Measurements from ENCODE around the gene CYP21A2. TPM values are rescaled to one million over a fixed set of nuclear protein-coding genes. Genes with fewer than 3 reads are reported as not detected.
"Not testable (repeated sequence)": the region's sequence is repeated elsewhere in the genome, so short reads cannot be mapped to it uniquely, and the experiment has no call there.

CYP21A2 gene
- total RNA-seq, 1 donor from 2014 or later = 0.38 TPM

- no peak overlapping the region for H3K4me3 Mint-ChIP-seq (ENCODE audit: low read depth)
- no peak for TF ChIP-seq CTCF (IDR thresholded peaks at IDR 0.05; ENCODE audit: unreplicated experiment)
Measured at GRCh38 chr6:32050562-32050961, 12.3 kb downstream of the CYP21A2 start.

GRCh38 chr6:32052626-32053025, 14.4 kb downstream of the CYP21A2 start:
- not testable (repeated sequence) for H3K36me3 Mint-ChIP-seq (ENCODE audit: insufficient read depth); DNase-seq (ENCODE audit: low spot score, unreplicated experiment); H3K4me1 Mint-ChIP-seq (ENCODE audit: low read depth); H3K4me3 Mint-ChIP-seq (ENCODE audit: low read depth); H3K9me3 Mint-ChIP-seq (ENCODE audit: low read depth)
- Mint-ChIP-seq H3K27me3 (peaks cover 12% of the 10 kb centered on the region), H3K27ac (peak overlapping the region; percentile 65)

More at GRCh38 chr6:32050562-32050961, 12.3 kb downstream of the CYP21A2 start:
- Mint-ChIP-seq H3K4me1 (ENCODE audit: low read depth) (no peaks in the 10 kb centered on the region), H3K27me3 (peaks cover 12% of the 10 kb centered on the region), H3K27ac (no peak overlapping the region), H3K9me3 (ENCODE audit: low read depth) (no peaks in the 10 kb centered on the region), H3K36me3 (ENCODE audit: insufficient read depth) (no peaks in the 10 kb centered on the region)
- DNase-seq (ENCODE audit: low spot score, unreplicated experiment) = no peak

- not testable (repeated sequence) for DNase-seq (ENCODE audit: low spot score, unreplicated experiment); H3K27ac Mint-ChIP-seq; H3K4me1 Mint-ChIP-seq (ENCODE audit: low read depth); H3K36me3 Mint-ChIP-seq (ENCODE audit: insufficient read depth); H3K4me3 Mint-ChIP-seq (ENCODE audit: low read depth); H3K9me3 Mint-ChIP-seq (ENCODE audit: low read depth)
- H3K27me3 Mint-ChIP-seq = peaks cover 12% of the 10 kb centered on the region
Measured at GRCh38 chr6:32053314-32053713, 15.1 kb downstream of the CYP21A2 start.

DNA sequence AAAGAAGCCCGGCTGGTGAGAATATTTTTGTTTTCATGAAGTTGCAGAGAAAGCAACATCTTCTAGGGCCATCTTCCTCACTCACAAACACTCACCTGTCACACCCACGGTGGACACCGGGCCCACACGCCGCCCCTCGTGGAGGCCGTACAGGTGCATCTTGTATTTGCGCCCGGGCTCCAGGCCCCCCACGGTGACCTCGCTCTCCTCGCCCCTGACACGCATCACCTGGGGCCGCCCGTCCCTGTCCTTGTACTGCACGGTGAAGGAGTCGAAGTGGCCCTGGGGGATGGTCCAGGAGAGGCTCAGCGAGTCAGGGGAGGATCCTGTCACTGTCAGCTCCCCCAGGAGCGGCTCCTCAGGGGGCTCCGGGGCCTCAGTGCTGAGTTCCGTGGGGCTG, 17.5 kb downstream of the CYP21A2 start:
- H3K36me3 Mint-ChIP-seq (ENCODE audit: insufficient read depth); DNase-seq (ENCODE audit: low spot score, unreplicated experiment); H3K27me3 Mint-ChIP-seq; H3K9me3 Mint-ChIP-seq (ENCODE audit: low read depth); H3K4me3 Mint-ChIP-seq (ENCODE audit: low read depth); H3K27ac Mint-ChIP-seq; H3K4me1 Mint-ChIP-seq (ENCODE audit: low read depth): not testable (repeated sequence)

DNA sequence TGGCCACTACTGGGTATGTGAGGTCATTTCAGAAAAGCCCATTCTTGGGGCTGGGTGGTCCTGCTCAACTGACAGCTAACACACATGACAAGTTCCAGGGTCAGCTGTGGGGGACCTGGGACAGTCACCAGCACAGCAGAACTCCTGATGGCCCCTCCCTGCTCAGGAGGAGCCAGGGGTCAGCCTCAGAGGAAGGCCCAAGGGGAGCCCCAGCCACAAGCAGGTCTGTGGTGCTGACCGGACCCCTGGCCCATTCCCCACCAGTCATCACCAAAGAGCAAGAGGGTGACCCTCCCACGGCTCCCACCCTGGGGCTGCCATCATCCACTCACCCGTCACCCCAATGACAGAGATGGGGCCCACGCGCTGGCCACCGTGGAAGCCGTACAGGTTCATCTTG, 18.0 kb downstream of the CYP21A2 start:
- DNase-seq (ENCODE audit: low spot score, unreplicated experiment) = no peak
- no peak for TF ChIP-seq CTCF (IDR thresholded peaks at IDR 0.05; ENCODE audit: unreplicated experiment)
- no peak overlapping the region for H3K27ac Mint-ChIP-seq
- H3K9me3 Mint-ChIP-seq (ENCODE audit: low read depth) = no peaks in the 10 kb centered on the region
- H3K4me3 Mint-ChIP-seq (ENCODE audit: low read depth) = no peak overlapping the region
- H3K27me3 Mint-ChIP-seq = peaks cover 4% of the 10 kb centered on the region
- H3K36me3 Mint-ChIP-seq (ENCODE audit: insufficient read depth) = no peaks in the 10 kb centered on the region
- H3K4me1 Mint-ChIP-seq (ENCODE audit: low read depth) = no peaks in the 10 kb centered on the region

DNA sequence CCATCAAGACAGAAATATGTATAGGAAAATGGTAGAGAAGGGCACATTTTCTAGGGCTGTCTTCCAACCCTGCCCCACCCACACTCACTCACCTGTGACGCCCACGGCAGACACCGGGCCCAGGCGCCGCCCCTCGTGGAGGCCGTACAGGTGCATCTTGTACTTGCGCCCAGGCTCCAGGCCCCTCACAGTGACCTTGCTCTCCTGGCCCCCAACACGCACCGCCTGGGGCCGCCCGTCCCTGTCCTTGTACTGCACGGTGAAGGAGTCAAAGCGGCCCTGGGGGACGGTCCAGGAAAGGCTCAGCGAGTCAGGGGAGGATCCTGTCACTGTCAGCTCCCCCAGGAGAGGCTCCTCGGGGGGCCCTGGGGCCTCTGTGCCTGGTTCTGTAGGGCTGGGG, 19.8 kb downstream of the CYP21A2 start:
- Mint-ChIP-seq H3K27ac (no peak overlapping the region), H3K9me3 (ENCODE audit: low read depth) (no peaks in the 10 kb centered on the region), H3K4me1 (ENCODE audit: low read depth) (no peaks in the 10 kb centered on the region), H3K36me3 (ENCODE audit: insufficient read depth) (no peaks in the 10 kb centered on the region), H3K27me3 (no peaks in the 10 kb centered on the region), H3K4me3 (ENCODE audit: low read depth) (no peak overlapping the region)
- TF ChIP-seq CTCF (IDR thresholded peaks at IDR 0.05; ENCODE audit: unreplicated experiment) = no peak
- DNase-seq (ENCODE audit: low spot score, unreplicated experiment) = no peak

GRCh38 chr6:32058511-32058963, 20.3 kb downstream of the CYP21A2 start:
- Mint-ChIP-seq H3K27ac (no peak overlapping the region), H3K27me3 (no peaks in the 10 kb centered on the region), H3K4me3 (ENCODE audit: low read depth) (no peak overlapping the region), H3K9me3 (ENCODE audit: low read depth) (no peaks in the 10 kb centered on the region), H3K36me3 (ENCODE audit: insufficient read depth) (no peaks in the 10 kb centered on the region), H3K4me1 (ENCODE audit: low read depth) (no peaks in the 10 kb centered on the region)
- TF ChIP-seq CTCF (IDR thresholded peaks at IDR 0.05; ENCODE audit: unreplicated experiment) = no peak
- DNase-seq (ENCODE audit: low spot score, unreplicated experiment) = no peak
